HepG2 (cell line): ENCODE results near the gene SNX13.

Experiments
- FOXK2 ChIP-seq: fragments of 450-650 bp; IDR thresholded peaks from 2 replicates; pipeline ENCODE4 v1.6.1; 2016
- YY1 ChIP-seq: IDR thresholded peaks from 2 replicates; pipeline ENCODE4 v1.6.1; 2011; ENCODE audit warnings: low read length, low read depth, moderate library complexity, mild to moderate bottlenecking; ENCODE audit not compliant: insufficient read depth, insufficient replicate concordance
- ZSCAN29 ChIP-seq: sonication (generic); formaldehyde crosslinking; conservative IDR thresholded peaks from 2 replicates; pipeline ENCODE4 v1.4.0; 2020; ENCODE audit warnings: mild to moderate bottlenecking, missing genetic modification reagents
- TF ChIP-seq, protein P1 (sequence below): sonication (generic); formaldehyde crosslinking; IDR thresholded peaks from 2 replicates; pipeline ENCODE4 v1.4.0; 2020; ENCODE audit warnings: missing genetic modification reagents

DNA sequence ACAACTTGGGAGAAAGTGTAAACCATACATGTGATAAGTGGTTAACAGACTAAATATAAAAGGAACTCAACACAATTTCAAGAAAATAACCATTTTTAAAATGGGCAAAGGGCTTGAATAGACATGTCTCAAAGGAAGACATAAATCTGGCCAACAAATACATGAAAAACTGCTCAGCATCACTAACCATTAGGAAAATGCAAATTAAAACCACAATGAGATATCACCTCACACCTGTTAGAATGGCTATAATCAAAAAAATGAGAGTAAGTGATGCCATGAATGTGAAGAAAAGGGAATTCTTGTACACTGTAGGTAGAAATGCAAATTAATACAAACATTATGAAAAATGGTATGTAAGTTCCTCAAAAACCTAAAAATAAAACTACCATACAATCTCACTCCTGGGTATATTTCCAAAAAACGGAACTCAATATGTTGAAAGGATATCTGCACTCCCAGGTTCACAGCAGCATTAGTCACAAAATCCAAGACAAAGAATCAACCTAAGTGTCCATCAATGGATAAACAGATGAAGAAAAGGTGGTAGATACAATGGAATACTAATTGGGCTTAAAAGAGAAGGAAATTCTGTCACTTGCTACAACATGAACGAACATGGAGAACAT is 5.6 kb downstream of the SNX13 start:
- TF ChIP-seq YY1 = no peak
- no peak for TF ChIP-seq ZSCAN29
- no peak for TF ChIP-seq FOXK2
- TF ChIP-seq, protein P1, sequence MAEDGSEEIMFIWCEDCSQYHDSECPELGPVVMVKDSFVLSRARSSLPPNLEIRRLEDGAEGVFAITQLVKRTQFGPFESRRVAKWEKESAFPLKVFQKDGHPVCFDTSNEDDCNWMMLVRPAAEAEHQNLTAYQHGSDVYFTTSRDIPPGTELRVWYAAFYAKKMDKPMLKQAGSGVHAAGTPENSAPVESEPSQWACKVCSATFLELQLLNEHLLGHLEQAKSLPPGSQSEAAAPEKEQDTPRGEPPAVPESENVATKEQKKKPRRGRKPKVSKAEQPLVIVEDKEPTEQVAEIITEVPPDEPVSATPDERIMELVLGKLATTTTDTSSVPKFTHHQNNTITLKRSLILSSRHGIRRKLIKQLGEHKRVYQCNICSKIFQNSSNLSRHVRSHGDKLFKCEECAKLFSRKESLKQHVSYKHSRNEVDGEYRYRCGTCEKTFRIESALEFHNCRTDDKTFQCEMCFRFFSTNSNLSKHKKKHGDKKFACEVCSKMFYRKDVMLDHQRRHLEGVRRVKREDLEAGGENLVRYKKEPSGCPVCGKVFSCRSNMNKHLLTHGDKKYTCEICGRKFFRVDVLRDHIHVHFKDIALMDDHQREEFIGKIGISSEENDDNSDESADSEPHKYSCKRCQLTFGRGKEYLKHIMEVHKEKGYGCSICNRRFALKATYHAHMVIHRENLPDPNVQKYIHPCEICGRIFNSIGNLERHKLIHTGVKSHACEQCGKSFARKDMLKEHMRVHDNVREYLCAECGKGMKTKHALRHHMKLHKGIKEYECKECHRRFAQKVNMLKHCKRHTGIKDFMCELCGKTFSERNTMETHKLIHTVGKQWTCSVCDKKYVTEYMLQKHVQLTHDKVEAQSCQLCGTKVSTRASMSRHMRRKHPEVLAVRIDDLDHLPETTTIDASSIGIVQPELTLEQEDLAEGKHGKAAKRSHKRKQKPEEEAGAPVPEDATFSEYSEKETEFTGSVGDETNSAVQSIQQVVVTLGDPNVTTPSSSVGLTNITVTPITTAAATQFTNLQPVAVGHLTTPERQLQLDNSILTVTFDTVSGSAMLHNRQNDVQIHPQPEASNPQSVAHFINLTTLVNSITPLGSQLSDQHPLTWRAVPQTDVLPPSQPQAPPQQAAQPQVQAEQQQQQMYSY = no peak
